Natural killer cell (primary cell): ENCODE data around the gene HSPA2. TPM values are rescaled to one million over a fixed set of nuclear protein-coding genes. Genes with fewer than 3 reads are reported as not detected.
"Not testable (repeated sequence)": the region's sequence is repeated elsewhere in the genome, so short reads cannot be mapped to it uniquely, and the experiment has no call there.

Experiments used
- ATAC-seq, 3 donors: fragments of 150-1000 bp in 2 of 3; fragments of 200-7000 bp in 1 of 3; cut with Tn5 transposase; 1 replicate in 1 of 3; 2 replicates in 2 of 3; pipeline ENCODE4 v1.10.0; 2021; ENCODE audit warnings: mild to moderate bottlenecking in 2 of 3, moderate library complexity in 2 of 3
- DNase-seq, 2 donors: peaks; one replicate each; pipeline versions ENCODE4 v3.0.0 to v3.0.0-alpha.2; 2013 to 2021; ENCODE audit warnings: mixed read lengths in 1 of 2
- H3K27ac ChIP-seq: one replicate; pipeline ENCODE4 v1.5.1; 2013; ENCODE audit warnings: mild to moderate bottlenecking, low read length
- H3K27me3 ChIP-seq: one replicate; pipeline ENCODE4 v1.6.1; 2013; ENCODE audit warnings: low read length; ENCODE audit not compliant: control insufficient read depth, insufficient read depth
- H3K36me3 ChIP-seq: one replicate; pipeline ENCODE4 v1.6.1; 2013; ENCODE audit warnings: low read length; ENCODE audit not compliant: control insufficient read depth, insufficient read depth
- H3K4me1 ChIP-seq: one replicate; pipeline ENCODE4 v1.6.1; 2013; ENCODE audit warnings: low read length; ENCODE audit not compliant: control insufficient read depth, insufficient read depth
- H3K4me3 ChIP-seq: one replicate; pipeline ENCODE4 v1.5.1; 2013; ENCODE audit warnings: low read length
- H3K9me3 ChIP-seq: one replicate; pipeline ENCODE4 v1.6.1; 2013; ENCODE audit warnings: low read length; ENCODE audit not compliant: control insufficient read depth, insufficient read depth
- H3K27ac Mint-ChIP-seq, 2 donors: one replicate each; pipeline ENCODE4 v1.8.0; 2022; ENCODE audit warnings: mild to moderate bottlenecking in 2 of 2, mixed read lengths in 2 of 2, moderate library complexity in 1 of 2
- H3K27me3 Mint-ChIP-seq, 2 donors: one replicate each; pipeline ENCODE4 v1.8.0; 2022; ENCODE audit warnings: low read depth in 2 of 2, mixed read lengths in 2 of 2
- H3K36me3 Mint-ChIP-seq: one replicate; pipeline ENCODE4 v1.8.0; 2022; ENCODE audit warnings: mixed read lengths
- H3K4me1 Mint-ChIP-seq, 2 donors: one replicate each; pipeline ENCODE4 v1.8.0; 2022; ENCODE audit warnings: mixed read lengths in 2 of 2
- H3K4me3 Mint-ChIP-seq: one replicate; pipeline ENCODE4 v1.8.0; 2022; ENCODE audit warnings: mild to moderate bottlenecking, moderate library complexity, mixed read lengths
- H3K9me3 Mint-ChIP-seq, 2 donors: one replicate each; pipeline ENCODE4 v1.8.0; 2022; ENCODE audit warnings: mixed read lengths in 2 of 2
- CTCF ChIP-seq: fragments of 200-600 bp; IDR thresholded peaks from one replicate; pipeline ENCODE4 v1.8.0; 2022; ENCODE audit warnings: antibody characterized with exemption
- WGBS: methylation state at CpG from one replicate; pipeline ENCODE4 v1.1.7; 2013; ENCODE audit warnings: missing lambda C conversion rate; ENCODE audit not compliant: insufficient coverage; 5-methylcytosine and 5-hydroxymethylcytosine counted together
- intact Hi-C: fragments of 100-400 bp; cut with micrococcal nuclease; formaldehyde crosslinking; loops from one replicate; pipeline ENCODE4 v1.14.2; 2022
- total RNA-seq, 4 donors: library from RNA; stranded (reverse); fragments of 120-200 nt in 1 of 4; gene quantifications; one replicate each; pipeline versions ENCODE4 v1.2.3 to v1.2.4, GENCODE V29; 2013 to 2022

Gene HSPA2
- total RNA-seq, 3 donors from 2014 or later (not counting 1 experiment from before 2014, with no cell fraction given), result 1.1 to 1.5 (median 1.1) TPM

DNA sequence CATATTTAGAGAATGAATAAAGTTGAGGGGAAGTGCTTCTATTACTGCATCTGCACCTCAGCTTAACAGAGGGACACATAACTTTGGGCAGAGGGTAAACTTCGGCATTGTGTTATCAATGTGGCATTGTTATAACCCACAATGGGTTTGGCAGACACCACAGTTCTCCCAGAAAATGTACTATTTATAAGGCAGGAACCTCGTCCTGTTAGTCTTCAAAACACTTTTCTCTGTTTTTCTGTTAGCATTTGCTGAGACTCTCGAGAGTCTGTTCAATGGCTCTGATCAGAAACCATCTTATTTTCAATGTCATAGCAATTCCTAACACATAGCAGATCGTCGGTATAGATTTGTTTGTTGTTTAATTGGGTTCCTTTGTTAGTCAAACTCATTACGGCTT is 23.2 kb downstream of the HSPA2 start:
- H3K4me3 ChIP-seq, result no peak overlapping the region
- no peaks in the 10 kb centered on the region for H3K9me3 ChIP-seq
- no peak overlapping the region for H3K27ac ChIP-seq
- no peaks in the 10 kb centered on the region for H3K4me1 ChIP-seq
- no peaks in the 10 kb centered on the region for H3K27me3 ChIP-seq
- no peaks in the 10 kb centered on the region for H3K36me3 Mint-ChIP-seq
- no peaks in the 10 kb centered on the region for H3K9me3 Mint-ChIP-seq
- no peak for ATAC-seq
- H3K27me3 Mint-ChIP-seq, result peaks cover 0 to 2% of the 10 kb centered on the region in 2 donors
- H3K4me1 Mint-ChIP-seq, result peaks cover 0 to 6% of the 10 kb centered on the region in 2 donors
- TF ChIP-seq CTCF, result no peak
- DNase-seq, result no peak
- no peak overlapping the region for H3K27ac Mint-ChIP-seq
- H3K36me3 ChIP-seq, result no peaks in the 10 kb centered on the region
- WGBS, result 80% methylated on average over 6 of the region's 6 CpGs
- intact Hi-C loops, result no loop called here
- H3K4me3 Mint-ChIP-seq, result no peak overlapping the region

DNA sequence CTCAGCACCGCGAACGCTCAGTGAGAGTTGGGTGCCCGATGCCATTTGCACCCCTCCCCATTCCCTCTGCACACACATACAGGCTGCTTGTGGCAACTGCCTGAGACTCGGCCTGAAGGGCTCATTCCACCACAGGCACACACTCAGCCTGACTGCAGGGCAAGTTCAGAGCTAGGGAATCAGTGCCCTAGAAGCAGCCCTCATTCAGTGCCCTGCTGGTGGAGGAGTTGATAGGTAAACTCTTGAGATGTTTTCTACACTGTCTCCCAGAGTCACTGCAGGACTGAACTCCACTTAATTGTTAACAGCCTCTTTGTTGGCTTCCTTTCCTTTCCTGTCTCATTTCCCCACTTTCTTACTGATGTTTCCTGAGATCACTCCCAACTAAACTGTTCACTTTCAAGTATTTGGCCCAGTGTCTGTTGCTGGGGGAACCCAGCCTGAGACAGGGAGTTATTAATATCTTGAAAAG is 26.1 kb downstream of the HSPA2 start:
- Mint-ChIP-seq H3K27me3 (peaks cover 0 to 2% of the 10 kb centered on the region in 2 donors), H3K36me3 (no peaks in the 10 kb centered on the region), H3K4me1 (no peaks in the 10 kb centered on the region), H3K4me3 (no peak overlapping the region), H3K27ac (no peak overlapping the region), H3K9me3 (no peaks in the 10 kb centered on the region)
- H3K27me3 ChIP-seq, result no peaks in the 10 kb centered on the region
- intact Hi-C loops, result no loop called here
- DNase-seq, result no peak
- no peaks in the 10 kb centered on the region for H3K4me1 ChIP-seq
- 59% methylated on average over 5 of the region's 5 CpGs for WGBS
- ATAC-seq, result no peak
- H3K9me3 ChIP-seq, result no peaks in the 10 kb centered on the region
- no peak overlapping the region for H3K27ac ChIP-seq
- H3K36me3 ChIP-seq, result no peaks in the 10 kb centered on the region
- H3K4me3 ChIP-seq, result no peak overlapping the region
- no peak for TF ChIP-seq CTCF

GRCh38 chr14:64569138-64569631 is 28.6 kb downstream of the HSPA2 start:
- H3K27ac ChIP-seq, result no peak overlapping the region
- no peaks in the 10 kb centered on the region for H3K27me3 ChIP-seq
- 83% methylated on average over 3 of the region's 3 CpGs for WGBS
- peaks cover 0 to 2% of the 10 kb centered on the region in 2 donors for H3K27me3 Mint-ChIP-seq
- H3K27ac Mint-ChIP-seq, result no peak overlapping the region
- no peak for TF ChIP-seq CTCF
- no peaks in the 10 kb centered on the region for H3K9me3 Mint-ChIP-seq
- H3K36me3 ChIP-seq, result no peaks in the 10 kb centered on the region
- H3K4me1 Mint-ChIP-seq, result no peaks in the 10 kb centered on the region
- no peak overlapping the region for H3K4me3 ChIP-seq
- no peak overlapping the region for H3K4me3 Mint-ChIP-seq
- H3K9me3 ChIP-seq, result no peaks in the 10 kb centered on the region
- no peak for DNase-seq
- H3K36me3 Mint-ChIP-seq, result no peaks in the 10 kb centered on the region
- H3K4me1 ChIP-seq, result no peaks in the 10 kb centered on the region
- ATAC-seq, result no peak
- intact Hi-C loops, result no loop called here

GRCh38 chr14:64569646-64570045 is 29.1 kb downstream of the HSPA2 start:
- H3K27ac Mint-ChIP-seq, ATAC-seq, H3K4me3 ChIP-seq, H3K4me3 Mint-ChIP-seq, H3K27ac ChIP-seq, H3K27me3 Mint-ChIP-seq, H3K4me1 Mint-ChIP-seq, H3K27me3 ChIP-seq, H3K4me1 ChIP-seq, H3K9me3 Mint-ChIP-seq, H3K36me3 Mint-ChIP-seq, H3K9me3 ChIP-seq, DNase-seq, intact Hi-C loops, H3K36me3 ChIP-seq: not testable (repeated sequence)
- 96% methylated on average over 6 of the region's 7 CpGs for WGBS
